Measurements from ENCODE around the gene SEC63.
"Not testable (repeated sequence)": the region's sequence is repeated elsewhere in the genome, so short reads cannot be mapped to it uniquely, and the experiment has no call there.

Gene SEC63

GRCh38 chr6:107860963-107861362 is 97.0 kb downstream of the SEC63 start:
- not testable (repeated sequence) for DNase-seq (ENCODE audit: low read depth in 3 of 3)

- not testable (repeated sequence) for DNase-seq (ENCODE audit: low read depth in 3 of 3)
Measured at GRCh38 chr6:107860144-107860543, 97.9 kb downstream of the SEC63 start.

- DNase-seq (ENCODE audit: low read depth in 3 of 3) = no peak
Measured at GRCh38 chr6:107853230-107853629, 104.8 kb downstream of the SEC63 start.

DNA sequence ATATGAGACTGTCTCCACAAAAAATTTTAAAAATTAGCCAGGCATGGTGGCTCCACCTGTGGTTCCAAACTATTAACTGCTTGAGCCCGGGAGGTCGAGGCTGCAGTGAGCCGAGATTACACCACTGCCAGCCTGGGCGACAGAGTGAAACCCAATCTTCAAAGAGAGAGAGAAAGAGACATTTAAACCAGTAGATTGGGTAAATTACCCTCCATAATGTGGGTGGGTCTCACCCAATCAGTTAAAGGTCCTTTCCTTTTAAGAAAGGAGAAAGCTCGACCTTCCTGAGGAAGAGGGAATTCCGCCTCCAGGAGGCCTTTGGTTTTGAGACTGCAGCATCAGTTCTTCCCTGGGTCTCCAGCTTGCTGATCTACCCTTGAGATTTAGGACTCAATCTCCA is 108.7 kb downstream of the SEC63 start:
- no peak for DNase-seq (ENCODE audit: low read depth in 3 of 3)

GRCh38 chr6:107847844-107848802 is 109.9 kb downstream of the SEC63 start:
- peak; percentile 68 to 81 (median 68) for DNase-seq (ENCODE audit: low read depth in 3 of 3)

DNA sequence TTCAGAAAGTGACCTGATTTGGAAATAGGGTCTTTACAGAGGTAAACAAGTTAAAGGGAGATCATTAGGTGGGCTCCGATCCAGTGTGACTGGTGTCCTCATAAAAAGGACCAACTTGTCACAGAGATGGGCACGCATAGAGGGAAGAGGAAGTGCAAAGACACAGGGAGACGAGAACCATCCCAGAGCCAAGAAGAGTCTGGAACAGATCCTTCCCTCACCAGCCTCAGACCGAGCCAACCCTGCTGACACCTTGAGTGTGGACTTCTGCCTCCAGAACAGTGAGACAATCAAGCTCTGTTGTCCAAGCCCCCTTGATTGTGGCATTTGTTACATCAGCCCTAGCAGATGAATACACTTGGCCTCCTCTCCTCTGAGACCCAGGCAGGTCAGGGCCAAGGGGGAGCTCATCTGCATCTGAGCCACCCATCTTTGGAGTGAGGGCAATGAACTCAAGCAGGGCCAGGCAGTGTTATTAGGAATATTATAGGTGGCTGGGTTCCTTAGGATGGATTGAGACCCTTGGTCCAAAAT is 111.7 kb downstream of the SEC63 start:
- no peak for DNase-seq (ENCODE audit: low read depth in 3 of 3)

DNA sequence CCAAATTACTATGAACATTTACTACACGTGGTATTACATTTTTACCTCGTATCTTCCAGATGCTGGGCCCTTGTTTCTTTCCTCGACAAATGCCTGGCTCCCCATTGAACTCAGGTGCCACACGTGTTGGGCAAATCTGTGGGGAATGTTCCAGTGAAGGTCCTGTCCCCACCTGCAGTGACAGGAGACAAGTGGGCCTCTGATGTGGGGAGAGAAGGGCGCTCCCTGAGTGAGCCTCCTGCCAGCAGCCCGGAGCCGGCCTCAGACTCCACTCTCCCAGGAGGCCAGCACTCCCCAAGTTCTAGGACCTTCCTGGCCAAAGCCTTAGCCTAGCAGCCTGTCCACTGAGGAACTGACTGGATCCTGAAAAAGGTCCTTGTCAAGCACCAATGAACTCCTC is 112.2 kb downstream of the SEC63 start:
- DNase-seq (ENCODE audit: low read depth in 3 of 3) = no peak

DNA sequence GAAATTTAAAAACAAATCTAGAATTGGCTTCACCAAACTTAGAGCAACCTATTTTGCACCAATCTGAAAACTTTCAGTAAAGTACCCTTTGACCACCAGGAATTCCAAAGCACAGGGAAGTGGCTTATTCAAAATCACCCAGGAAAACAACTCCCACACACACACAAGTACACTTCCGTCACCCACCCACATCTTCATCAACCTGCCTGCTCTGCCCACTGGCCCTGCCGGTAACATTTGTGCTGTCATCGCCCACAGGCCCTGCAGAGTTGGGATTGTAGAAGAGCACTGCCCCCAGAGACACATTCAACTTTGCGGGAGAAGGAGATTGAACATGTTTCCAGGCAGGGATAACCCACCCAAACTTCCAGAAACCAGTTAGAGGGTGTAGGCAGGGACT is 114.6 kb downstream of the SEC63 start:
- peak in 1 of 3 experiments; percentile 12 for DNase-seq (ENCODE audit: low read depth in 3 of 3)

- DNase-seq (ENCODE audit: low read depth in 3 of 3) = no peak
Measured at GRCh38 chr6:107841275-107841670, 116.7 kb downstream of the SEC63 start.

DNA sequence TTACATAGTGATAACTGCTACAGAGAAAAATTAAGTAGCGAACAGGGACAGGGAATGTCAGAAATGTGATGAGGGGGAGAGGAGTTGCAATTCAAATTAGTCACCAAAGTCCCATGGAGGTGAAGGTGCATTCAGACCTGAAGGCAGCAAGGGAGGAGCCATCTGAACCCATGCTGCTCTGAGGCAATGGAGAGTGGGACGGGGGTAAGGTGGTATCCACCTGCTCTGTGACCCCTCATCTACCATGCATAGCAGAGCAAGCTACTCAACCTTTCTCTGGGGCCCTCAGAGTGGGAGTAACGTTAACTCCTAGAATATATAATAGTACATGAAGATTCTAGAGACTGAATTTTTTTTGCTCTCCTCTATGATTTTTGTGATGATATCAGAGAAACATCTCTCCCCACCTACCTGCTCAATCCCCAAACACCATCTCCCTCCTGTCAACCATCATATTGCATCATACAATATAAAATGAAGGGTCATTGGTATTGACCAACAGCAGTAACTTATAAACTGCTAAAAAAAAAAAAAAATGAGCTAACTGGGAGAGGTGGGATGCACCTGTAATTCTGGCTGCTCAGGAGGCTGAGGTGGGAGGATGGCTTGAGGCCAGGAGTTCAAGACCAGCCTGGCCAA is 117.3 kb downstream of the SEC63 start:
- no peak for DNase-seq (ENCODE audit: low read depth in 3 of 3)

DNA sequence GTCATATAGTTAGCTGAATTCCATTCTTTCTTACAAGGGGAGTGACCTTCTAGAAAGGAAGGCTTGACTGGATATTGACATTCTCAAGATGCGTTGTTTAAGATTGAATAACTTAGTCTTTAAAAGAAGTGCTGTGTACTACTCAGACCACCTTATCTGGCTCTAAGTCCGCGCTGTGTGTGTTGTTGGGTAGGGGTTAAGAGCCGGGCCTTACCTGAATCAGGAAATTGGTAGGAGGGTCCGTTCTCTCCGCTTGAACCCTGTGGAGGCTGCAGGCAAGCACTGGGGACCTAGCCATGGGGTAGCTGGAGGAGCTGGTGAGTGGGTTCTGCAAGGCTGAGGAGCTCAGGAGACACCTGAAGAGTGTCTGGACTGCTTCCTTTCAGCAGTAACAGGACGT is 124.9 kb downstream of the SEC63 start:
- no peak for DNase-seq (ENCODE audit: low read depth in 3 of 3)

GRCh38 chr6:107832151-107833056 is 125.6 kb downstream of the SEC63 start:
- no peak for DNase-seq (ENCODE audit: low read depth in 3 of 3)

DNA sequence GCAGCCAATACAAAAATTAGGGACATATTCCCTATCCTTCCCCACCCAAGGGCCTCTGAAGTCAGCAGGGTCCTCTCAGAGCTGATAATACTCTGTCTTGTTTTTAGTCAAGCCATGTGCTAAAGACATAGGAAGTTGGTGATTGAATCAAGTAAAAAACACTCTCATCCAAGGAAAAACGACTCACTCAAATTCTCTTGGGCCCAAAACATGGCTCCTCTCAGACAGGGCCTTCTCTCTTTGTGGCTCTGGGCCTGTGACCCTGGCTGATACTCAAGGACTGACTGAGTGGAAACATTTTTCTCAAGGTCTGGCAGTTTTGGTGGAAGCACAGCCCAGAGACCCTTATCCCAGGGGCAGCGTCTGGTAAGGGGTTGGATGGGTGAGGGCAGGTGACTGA is 127.9 kb downstream of the SEC63 start:
- no peak for DNase-seq (ENCODE audit: low read depth in 3 of 3)

DNA sequence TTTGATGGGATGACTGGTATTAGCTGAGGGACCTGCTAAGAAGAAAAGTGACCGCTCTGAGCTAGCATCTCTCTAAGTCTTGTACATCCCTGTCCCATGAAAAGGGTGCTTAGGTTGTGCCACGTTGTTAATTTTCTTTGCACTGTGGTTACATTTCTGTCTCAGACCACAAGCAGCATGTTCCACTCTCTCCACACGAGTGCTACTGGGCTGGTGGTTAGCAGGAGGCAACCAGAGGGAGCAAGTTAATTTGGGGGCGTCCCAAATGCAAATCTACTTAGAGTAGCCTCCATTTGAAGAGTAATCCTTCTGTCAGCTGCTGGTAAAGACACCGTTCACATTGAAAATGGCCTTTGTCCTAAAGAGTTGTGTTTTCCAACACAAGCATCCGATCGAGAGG is 130.5 kb downstream of the SEC63 start:
- DNase-seq (ENCODE audit: low read depth in 3 of 3) = peak in 1 of 3 experiments; percentile 12

DNA sequence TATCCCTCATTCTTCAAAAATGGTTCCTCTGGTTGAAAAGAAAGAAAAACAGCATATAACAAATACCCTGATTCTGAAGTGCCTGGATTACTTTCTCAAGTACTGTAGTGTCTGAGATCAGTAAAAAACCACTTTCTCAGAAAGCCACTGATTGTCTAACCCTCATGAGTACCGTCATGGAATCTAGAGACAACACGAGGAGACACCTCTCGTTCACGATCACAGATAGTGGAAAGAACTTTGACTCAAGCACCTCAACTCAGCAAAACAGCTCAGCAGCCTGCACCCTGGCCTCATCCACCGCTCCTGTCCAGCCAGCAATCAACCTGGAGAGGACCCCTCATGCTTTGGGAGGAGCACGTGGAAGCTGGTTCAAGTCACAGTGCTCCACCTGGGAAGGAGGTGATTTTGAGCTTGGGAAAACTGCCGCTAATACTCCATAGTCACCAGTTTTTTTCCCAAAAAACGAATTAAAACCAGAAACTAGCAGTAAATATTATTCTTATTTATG is 134.9 kb downstream of the SEC63 start:
- DNase-seq (ENCODE audit: low read depth in 3 of 3) = peak in 2 of 3 experiments; percentile 42 to 48

- peak in 2 of 3 experiments; percentile 24 to 49 for DNase-seq (ENCODE audit: low read depth in 3 of 3)
Measured at GRCh38 chr6:107822176-107823046, 135.6 kb downstream of the SEC63 start.

GRCh38 chr6:107821591-107821990 is 136.4 kb downstream of the SEC63 start:
- DNase-seq (ENCODE audit: low read depth in 3 of 3) = no peak

- peak in 1 of 3 experiments; percentile 21 for DNase-seq (ENCODE audit: low read depth in 3 of 3)
Measured at GRCh38 chr6:107820338-107821261, 137.4 kb downstream of the SEC63 start.

DNA sequence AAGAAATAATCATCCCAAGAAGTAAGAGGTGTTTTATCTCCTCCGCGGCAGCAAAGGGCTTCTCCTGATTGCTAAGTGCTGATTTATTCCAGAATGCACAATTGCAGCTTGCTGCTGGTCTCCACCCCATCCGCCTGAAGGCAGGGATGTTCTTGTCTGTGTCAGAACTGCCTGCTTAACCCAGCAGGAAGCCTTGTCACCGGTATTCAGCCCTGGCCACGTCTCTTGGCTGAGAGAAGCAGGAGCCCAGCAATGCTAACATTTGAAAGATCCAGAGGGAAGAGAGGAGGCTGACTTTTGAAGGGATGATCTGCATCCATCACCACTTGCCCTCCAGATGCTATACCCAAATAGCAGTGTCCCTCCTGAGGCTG is 138.1 kb downstream of the SEC63 start:
- peak in 1 of 3 experiments; percentile 16 for DNase-seq (ENCODE audit: low read depth in 3 of 3)
